Measurements from ENCODE around the gene TMEM244. TPM values are rescaled to one million over a fixed set of nuclear protein-coding genes. Genes with fewer than 3 reads are reported as not detected.

TMEM244 gene
- total and polyA plus RNA-seq, 2 donors from 2014 or later, result not detected

GRCh38 chr6:129844118-129844891, 16.8 kb downstream of the TMEM244 start:
- no peak for FAIRE-seq
- intact Hi-C loops (cut with DNase I), result no loop called here

GRCh38 chr6:129843573-129843972, 17.5 kb downstream of the TMEM244 start:
- Histone ChIP-seq H3K9ac (ENCODE audit: low read length in 3 of 3) (no peak overlapping the region), H3K27ac (ENCODE audit: low read depth in 2 of 2, low read length in 2 of 2) (no peak overlapping the region), H3K9me3 (ENCODE audit: control insufficient read depth in 2 of 3, insufficient read depth in 1 of 3, low read length in 3 of 3) (no peaks in the 10 kb centered on the region), H3K27me3 (ENCODE audit: control insufficient read depth, insufficient read depth, low read length) (no peaks in the 10 kb centered on the region), H3K4me1 (ENCODE audit: control insufficient read depth in 2 of 3, insufficient read depth in 2 of 3, low read depth in 1 of 3, low read length in 3 of 3) (no peaks in the 10 kb centered on the region), H3K4me3 (ENCODE audit: low read length in 3 of 3) (no peak overlapping the region), H3K36me3 (ENCODE audit: control insufficient read depth in 2 of 3, insufficient read depth in 3 of 3, low read length in 3 of 3) (no peaks in the 10 kb centered on the region)
- TF ChIP-seq CTCF (IDR thresholded peaks at IDR 0.05; ENCODE audit: borderline replicate concordance, extremely low read depth, insufficient read depth), result no peak
- intact Hi-C loops (cut with DNase I), result no loop called here
- FAIRE-seq (no peak), DNase-seq (no peak)

More at GRCh38 chr6:129844118-129844891, 16.8 kb downstream of the TMEM244 start:
- TF ChIP-seq CTCF (IDR thresholded peaks at IDR 0.05; ENCODE audit: borderline replicate concordance, extremely low read depth, insufficient read depth), result no peak
- H3K36me3 ChIP-seq (ENCODE audit: control insufficient read depth in 2 of 3, insufficient read depth in 3 of 3, low read length in 3 of 3), result no peaks in the 10 kb centered on the region
- H3K9me3 ChIP-seq (ENCODE audit: control insufficient read depth in 2 of 3, insufficient read depth in 1 of 3, low read length in 3 of 3), result no peaks in the 10 kb centered on the region
- H3K9ac ChIP-seq (ENCODE audit: low read length in 3 of 3), result no peak overlapping the region
- no peak overlapping the region for H3K27ac ChIP-seq (ENCODE audit: low read depth in 2 of 2, low read length in 2 of 2)
- H3K4me3 ChIP-seq (ENCODE audit: low read length in 3 of 3), result no peak overlapping the region
- peak in 2 of 5 donors; percentile 9 to 11 for DNase-seq
- H3K4me1 ChIP-seq (ENCODE audit: control insufficient read depth in 2 of 3, insufficient read depth in 2 of 3, low read depth in 1 of 3, low read length in 3 of 3), result no peaks in the 10 kb centered on the region
- no peaks in the 10 kb centered on the region for H3K27me3 ChIP-seq (ENCODE audit: control insufficient read depth, insufficient read depth, low read length)

DNA sequence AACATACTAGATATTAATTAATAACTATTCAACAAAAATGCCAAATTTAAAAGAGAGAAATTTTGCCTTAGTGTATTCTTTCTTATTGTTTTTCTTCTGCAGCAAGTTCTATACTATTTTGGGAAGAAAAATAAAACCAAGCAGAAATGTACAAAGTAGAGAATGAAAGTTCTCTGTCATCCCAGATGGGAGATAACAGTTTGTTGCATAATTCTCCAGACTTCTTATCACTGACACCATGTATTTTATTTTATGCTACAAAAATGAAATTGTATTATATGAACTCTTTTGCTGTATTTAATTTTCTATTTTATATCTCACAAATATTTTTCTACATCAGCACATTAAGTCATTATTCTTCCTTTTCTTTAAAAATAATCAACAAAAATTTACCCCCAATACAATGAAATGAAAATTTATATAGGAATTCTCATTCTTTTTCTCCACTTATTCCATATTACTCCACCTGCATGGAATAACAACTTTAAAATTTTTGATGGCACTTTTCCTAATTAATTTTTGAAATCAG, 18.2 kb downstream of the TMEM244 start:
- H3K27me3 ChIP-seq (ENCODE audit: control insufficient read depth, insufficient read depth, low read length), result no peaks in the 10 kb centered on the region
- no peaks in the 10 kb centered on the region for H3K9me3 ChIP-seq (ENCODE audit: control insufficient read depth in 2 of 3, insufficient read depth in 1 of 3, low read length in 3 of 3)
- intact Hi-C loops (cut with DNase I), result no loop called here
- no peak for TF ChIP-seq CTCF (IDR thresholded peaks at IDR 0.05; ENCODE audit: borderline replicate concordance, extremely low read depth, insufficient read depth)
- H3K4me3 ChIP-seq (ENCODE audit: low read length in 3 of 3), result no peak overlapping the region
- H3K36me3 ChIP-seq (ENCODE audit: control insufficient read depth in 2 of 3, insufficient read depth in 3 of 3, low read length in 3 of 3), result no peaks in the 10 kb centered on the region
- no peak overlapping the region for H3K27ac ChIP-seq (ENCODE audit: low read depth in 2 of 2, low read length in 2 of 2)
- FAIRE-seq, result no peak
- DNase-seq, result no peak
- H3K9ac ChIP-seq (ENCODE audit: low read length in 3 of 3), result no peak overlapping the region
- no peaks in the 10 kb centered on the region for H3K4me1 ChIP-seq (ENCODE audit: control insufficient read depth in 2 of 3, insufficient read depth in 2 of 3, low read depth in 1 of 3, low read length in 3 of 3)

Data from kidney (tissue), 14 donors.